GM12891 (cell line): ENCODE data around the gene DARS1.

Experiments
- POLR2A ChIP-seq: IDR thresholded peaks from 2 replicates; pipeline ENCODE4 v1.6.1; 2011; ENCODE audit warnings: low read depth, low read length, control low read depth
- POLR2AphosphoS5 ChIP-seq: IDR thresholded peaks from 2 replicates; pipeline ENCODE4 v1.6.1; 2011; ENCODE audit warnings: low read depth, low read length, control low read depth
- POU2F2 ChIP-seq: IDR thresholded peaks from 2 replicates; pipeline ENCODE4 v1.6.1; 2011; ENCODE audit warnings: low read depth, mild to moderate bottlenecking, control low read depth, low read length, moderate library complexity
- SPI1 ChIP-seq: IDR thresholded peaks from 2 replicates; pipeline ENCODE4 v1.6.1; 2011; ENCODE audit warnings: low read depth, low read length, control low read depth
- TAF1 ChIP-seq: IDR thresholded peaks from 2 replicates; pipeline ENCODE4 v1.6.1; 2011; ENCODE audit warnings: low read depth, low read length, control low read depth

- TF ChIP-seq POLR2A (no peak), POLR2AphosphoS5 (no peak), TAF1 (no peak), SPI1 (no peak), POU2F2 (no peak)
Observed at GRCh38 chr2:135876066-135876711, 109.2 kb downstream of the DARS1 start, which contains the start of gene MCM6.
